Skeletal muscle satellite cell (primary cell): ENCODE results near the gene PNPO. TPM values are rescaled to one million over a fixed set of nuclear protein-coding genes. Genes with fewer than 3 reads are reported as not detected.

Experiments
- H3K27me3 ChIP-seq: 2 replicates; pipeline ENCODE4 v1.7.0; 2013; ENCODE audit warnings: low read length; ENCODE audit not compliant: control insufficient read depth, insufficient read depth
- H3K36me3 ChIP-seq: 2 replicates; pipeline ENCODE4 v1.7.0; 2013; ENCODE audit warnings: mild to moderate bottlenecking, control low read depth, low read length; ENCODE audit not compliant: insufficient read depth
- H3K4me1 ChIP-seq: 2 replicates; pipeline ENCODE4 v1.7.0; 2013; ENCODE audit warnings: low read length; ENCODE audit not compliant: control insufficient read depth, insufficient read depth
- H3K4me2 ChIP-seq: 2 replicates; pipeline ENCODE4 v1.7.0; 2013; ENCODE audit warnings: mild to moderate bottlenecking, low read length
- H3K4me3 ChIP-seq: 2 replicates; pipeline ENCODE4 v1.7.0; 2013; ENCODE audit warnings: low read length
- H3K9ac ChIP-seq: 2 replicates; pipeline ENCODE4 v1.7.0; 2013; ENCODE audit warnings: mild to moderate bottlenecking, low read depth, low read length, moderate library complexity
- H3K9me3 ChIP-seq: replicated peaks from 2 replicates; pipeline ENCODE4 v1.7.0; 2013; ENCODE audit warnings: mild to moderate bottlenecking, control low read depth, low read length
- total RNA-seq: library from RNA; depleted of rRNA; stranded (reverse); fragments of >200 nt; gene quantifications from 2 replicates; pipeline ENCODE4 v1.2.3, GENCODE V29; 2012; rRNA removed

PNPO gene
- total RNA-seq: 41.6 and 44.1 TPM in 2 replicates

DNA sequence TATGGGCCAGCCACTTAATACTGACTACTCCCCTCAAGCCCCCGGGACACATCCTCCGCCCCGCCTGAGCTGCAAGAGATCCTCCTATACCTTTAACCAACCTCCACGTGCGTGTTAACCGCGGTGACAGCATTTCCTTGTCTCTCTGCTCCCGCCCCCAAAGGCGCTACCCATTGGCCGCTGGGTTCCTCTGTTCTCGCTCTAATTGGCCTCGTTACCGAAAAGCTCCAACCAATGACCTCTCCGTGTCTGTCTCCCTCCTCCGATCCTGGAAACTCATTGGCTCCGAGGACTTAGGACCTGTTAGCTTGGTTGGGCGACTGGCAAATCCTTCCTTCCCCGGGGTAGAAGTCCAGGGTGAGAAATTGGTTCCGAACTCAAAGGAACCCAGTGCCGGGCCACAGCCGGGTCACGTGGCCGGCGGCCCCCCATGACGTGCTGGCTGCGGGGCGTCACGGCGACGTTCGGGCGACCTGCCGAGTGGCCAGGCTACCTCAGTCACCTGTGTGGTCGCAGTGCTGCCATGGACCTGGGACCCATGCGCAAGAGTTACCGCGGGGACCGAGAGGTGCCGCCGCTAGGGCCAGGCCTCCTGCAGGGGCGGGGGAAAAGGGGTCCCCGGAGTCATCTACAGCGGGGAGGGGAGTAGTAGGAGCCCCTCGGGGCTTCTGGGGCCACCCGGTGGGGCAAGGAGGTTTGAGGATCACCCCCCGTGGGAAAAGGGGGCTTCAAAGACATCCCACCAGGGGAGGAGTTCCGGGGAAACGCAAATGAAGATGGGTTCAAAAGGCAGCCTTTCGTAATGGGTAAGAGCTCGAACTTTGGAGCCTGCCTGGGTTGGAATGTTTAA, at the start of gene PNPO:
Gene PNPO, plus strand, starts transcription at position 326 of the 850 bp plus-strand sequence. Its CDS starts 105 bp downstream, at position 431.
- Histone ChIP-seq H3K36me3 (peaks cover 10% of the 10 kb centered on the region), H3K9ac (peak within 1 kb of the TSS; percentile 83), H3K4me3 (peak within 1 kb of the TSS; percentile 85), H3K4me2 (peak within 1 kb of the TSS; percentile 98), H3K27me3 (no peaks in the 10 kb centered on the region), H3K9me3 (no peaks in the 10 kb centered on the region), H3K4me1 (peaks cover 12% of the 10 kb centered on the region)

DNA sequence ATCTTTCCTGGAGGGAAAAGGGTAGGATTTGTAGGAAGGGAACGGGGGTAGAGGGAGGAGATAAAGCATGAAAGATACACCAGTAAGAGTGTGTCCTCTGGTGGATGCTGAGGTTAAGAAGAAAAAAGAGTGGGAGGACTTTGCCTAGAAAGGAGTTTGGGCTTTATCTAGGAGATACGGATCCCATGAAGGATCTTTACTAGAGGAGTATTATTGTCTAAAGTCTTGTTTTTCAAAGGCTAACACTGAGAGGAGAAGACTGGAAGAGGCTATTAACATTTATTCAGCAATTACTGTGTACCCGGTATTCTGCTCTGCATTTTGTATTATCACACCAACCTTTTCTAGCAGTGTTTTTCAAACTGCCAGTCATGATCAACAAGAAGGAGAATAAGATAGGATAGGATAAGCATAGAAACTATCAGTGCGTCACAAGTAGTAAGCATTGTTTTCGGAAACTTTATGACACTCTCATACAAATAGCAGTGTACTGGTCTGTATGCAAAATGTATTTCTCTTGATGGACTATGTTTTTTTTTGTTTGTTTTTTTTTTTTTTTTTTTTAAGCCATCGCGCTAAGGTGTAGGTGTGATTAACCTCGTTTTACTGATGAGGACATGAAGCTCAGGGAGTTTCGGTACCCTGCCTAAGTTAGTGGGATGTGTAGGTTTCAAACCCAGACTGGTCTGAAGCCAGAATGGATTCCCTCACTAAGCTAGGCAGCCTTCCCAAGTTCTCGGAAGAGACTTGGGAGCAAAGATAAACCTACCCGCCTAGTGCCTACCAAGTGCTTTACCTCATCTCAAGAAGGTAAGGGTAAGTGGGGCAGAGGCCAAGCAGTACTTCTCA, 46.6 kb upstream of the PNPO start:
- Histone ChIP-seq H3K4me2 (peak overlapping the region; percentile 91), H3K9ac (peak overlapping the region; percentile 95), H3K36me3 (no peaks in the 10 kb centered on the region), H3K4me1 (peaks cover 16% of the 10 kb centered on the region), H3K9me3 (no peaks in the 10 kb centered on the region), H3K4me3 (peak overlapping the region; percentile 77), H3K27me3 (no peaks in the 10 kb centered on the region)

DNA sequence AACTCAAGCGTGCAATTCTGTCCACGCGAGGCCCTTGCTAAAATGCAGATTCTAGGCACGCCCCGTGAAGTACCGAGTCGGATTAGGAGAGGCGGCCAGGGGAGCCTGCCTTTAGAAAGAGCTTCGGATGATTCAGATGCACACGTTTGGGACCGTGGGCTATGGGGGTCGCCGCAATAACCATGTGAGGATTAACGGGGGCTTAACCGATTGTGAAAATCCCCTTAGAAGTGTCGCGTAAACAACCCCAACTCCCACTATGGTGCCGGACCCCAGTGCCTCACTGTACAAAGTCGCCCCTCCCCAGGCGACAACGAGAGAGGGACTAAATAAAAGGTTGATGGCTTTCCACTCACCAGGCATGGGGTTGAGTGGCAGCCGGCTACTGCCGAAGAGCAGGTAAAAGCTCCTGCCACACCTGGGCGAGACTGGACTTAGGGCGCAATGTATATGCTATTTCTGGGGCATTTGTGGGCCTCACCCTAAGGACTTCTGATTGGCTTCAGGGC, 46.0 kb upstream of the PNPO start:
- Histone ChIP-seq H3K4me1 (peaks cover 16% of the 10 kb centered on the region), H3K27me3 (no peaks in the 10 kb centered on the region), H3K9ac (peak overlapping the region; percentile 95), H3K4me3 (peak overlapping the region; percentile 77), H3K9me3 (no peaks in the 10 kb centered on the region), H3K4me2 (peak overlapping the region; percentile 91), H3K36me3 (no peaks in the 10 kb centered on the region)

DNA sequence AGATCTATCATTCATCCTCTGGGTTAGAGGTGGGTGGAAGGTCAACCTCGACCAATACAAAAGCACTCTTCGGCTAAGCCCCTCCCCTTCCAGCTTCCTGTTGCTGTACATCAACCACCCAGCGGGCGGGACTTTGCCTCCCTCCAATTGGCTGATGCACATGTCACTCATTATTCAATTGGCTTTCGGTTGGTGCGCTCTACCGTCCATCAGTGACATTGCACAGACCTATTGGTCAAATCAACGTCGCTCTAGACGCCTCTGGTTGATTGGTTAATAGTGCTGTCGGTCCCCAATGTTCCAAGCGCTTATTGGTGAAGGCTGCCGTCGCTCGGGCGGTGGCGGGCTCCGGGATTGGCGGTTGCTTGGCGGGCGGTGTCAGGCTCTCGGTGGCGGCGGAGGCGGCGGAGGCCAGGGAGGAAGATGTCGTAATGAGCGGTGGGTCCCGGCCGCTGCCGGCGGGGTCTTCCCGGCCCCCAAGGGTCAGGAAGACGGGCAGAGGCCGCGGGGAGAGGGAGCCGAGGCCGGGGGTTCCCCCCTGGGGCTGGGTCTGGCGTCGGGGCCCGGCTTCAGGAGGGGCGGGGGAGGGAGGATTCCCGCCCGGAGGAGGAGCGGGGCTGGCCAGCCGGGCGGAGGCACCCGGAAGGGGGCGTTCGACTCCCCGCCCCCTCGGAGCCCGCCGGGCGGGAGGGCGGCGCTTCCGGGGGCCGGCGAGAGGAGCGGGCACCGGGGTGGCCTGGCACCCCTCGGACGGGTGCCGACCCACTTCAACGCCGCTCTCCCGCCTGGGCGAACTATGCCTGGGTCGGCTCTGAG, 45.3 kb upstream of the PNPO start, which contains the start of gene SP2:
Gene SP2, plus strand, starts transcription at position 381 of the 816 bp plus-strand sequence. Its CDS starts 51 bp downstream, at position 432.
- peaks cover 16% of the 10 kb centered on the region for H3K4me1 ChIP-seq
- H3K27me3 ChIP-seq: no peaks in the 10 kb centered on the region
- H3K9ac ChIP-seq: peak within 1 kb of the TSS; percentile 95
- no peaks in the 10 kb centered on the region for H3K9me3 ChIP-seq
- no peaks in the 10 kb centered on the region for H3K36me3 ChIP-seq
- peak within 1 kb of the TSS; percentile 82 for H3K4me3 ChIP-seq
- H3K4me2 ChIP-seq: peak within 1 kb of the TSS; percentile 95

DNA sequence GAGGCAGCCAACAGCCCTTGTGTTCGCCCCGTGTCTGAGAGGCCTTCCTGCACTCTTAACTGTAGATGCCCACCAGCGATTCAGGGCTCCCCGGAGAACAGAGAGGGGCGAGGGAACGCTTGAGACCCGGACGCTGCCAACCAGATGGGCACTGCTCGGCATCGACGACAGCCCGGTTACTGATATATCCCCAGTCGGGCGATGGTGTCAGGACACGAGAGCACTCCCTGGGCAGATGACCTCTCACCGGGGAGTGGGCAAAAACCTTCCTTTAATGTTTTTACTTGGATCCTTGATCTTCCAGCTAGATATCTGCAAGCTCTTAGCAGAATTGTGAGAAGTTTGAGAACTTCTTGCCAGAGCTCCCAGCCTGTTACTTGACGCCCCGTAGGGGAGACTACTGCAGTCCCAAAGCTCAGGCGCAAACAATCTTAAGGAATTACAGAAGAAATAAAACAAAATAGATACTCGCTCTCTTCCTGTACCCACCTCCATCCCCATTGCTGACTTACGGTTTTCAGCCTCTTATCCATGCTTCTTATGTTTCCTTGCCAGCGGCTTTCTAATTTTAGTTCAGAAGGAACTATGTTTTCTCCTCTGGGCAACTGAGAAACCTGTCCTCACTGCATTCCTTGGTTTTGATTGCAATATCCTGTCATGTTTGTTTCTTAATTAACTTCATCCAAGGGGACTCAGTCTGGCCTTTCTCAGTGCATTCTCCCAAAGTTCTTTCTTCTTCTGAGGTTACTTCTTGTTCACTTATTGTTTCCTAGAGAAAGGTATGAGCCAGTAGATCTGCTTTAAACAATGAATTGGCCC, 44.5 kb upstream of the PNPO start:
- peaks cover 16% of the 10 kb centered on the region for H3K4me1 ChIP-seq
- peak overlapping the region; percentile 95 for H3K9ac ChIP-seq
- H3K4me2 ChIP-seq: peak overlapping the region; percentile 95
- no peaks in the 10 kb centered on the region for H3K36me3 ChIP-seq
- H3K4me3 ChIP-seq: peak overlapping the region; percentile 82
- H3K27me3 ChIP-seq: no peaks in the 10 kb centered on the region
- H3K9me3 ChIP-seq: no peaks in the 10 kb centered on the region

DNA sequence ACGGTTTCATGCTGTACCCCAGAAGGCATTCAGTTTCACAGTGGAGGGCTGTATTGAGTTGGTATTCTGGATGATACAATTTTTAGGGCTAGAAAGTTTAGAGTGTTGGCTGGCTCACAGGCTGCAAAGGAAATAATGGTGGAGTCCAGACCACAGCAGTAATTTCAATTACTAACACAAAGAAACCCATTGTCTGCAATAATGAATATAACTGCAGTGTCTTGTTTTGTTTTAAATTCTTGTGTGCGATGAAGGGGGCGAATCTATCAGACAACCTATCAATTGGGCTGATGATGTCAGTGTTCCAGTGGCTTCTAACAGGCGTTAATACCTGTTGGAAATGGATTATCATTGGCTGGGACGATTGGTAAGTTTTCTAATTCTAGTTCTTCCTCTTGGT, 43.8 kb upstream of the PNPO start:
- Histone ChIP-seq H3K9ac (peak overlapping the region; percentile 95), H3K4me1 (peaks cover 16% of the 10 kb centered on the region), H3K36me3 (no peaks in the 10 kb centered on the region), H3K9me3 (no peaks in the 10 kb centered on the region), H3K4me2 (peak overlapping the region; percentile 95), H3K4me3 (peak overlapping the region; percentile 82), H3K27me3 (no peaks in the 10 kb centered on the region)

DNA sequence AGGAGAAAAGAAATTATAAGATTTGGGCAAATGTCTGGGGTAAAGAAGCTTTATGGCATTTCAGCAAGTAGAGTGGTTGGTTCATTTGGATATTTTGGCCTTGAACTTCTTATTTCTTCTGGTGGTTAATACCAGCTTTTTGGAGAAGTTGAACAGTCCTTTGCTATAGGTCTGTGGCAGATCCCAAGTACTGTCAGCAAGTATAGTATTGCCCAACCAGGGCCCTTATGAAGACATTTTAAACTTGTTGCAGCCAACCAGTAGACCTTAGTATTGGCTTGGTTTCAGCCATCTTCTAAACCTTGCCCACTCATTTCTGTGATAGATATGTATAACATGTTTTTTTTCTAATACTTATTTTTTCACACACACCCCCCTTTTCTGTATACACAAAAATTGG, 43.1 kb upstream of the PNPO start:
- peaks cover 16% of the 10 kb centered on the region for H3K4me1 ChIP-seq
- no peaks in the 10 kb centered on the region for H3K9me3 ChIP-seq
- no peaks in the 10 kb centered on the region for H3K36me3 ChIP-seq
- no peaks in the 10 kb centered on the region for H3K27me3 ChIP-seq
- no peak overlapping the region for H3K4me3 ChIP-seq
- no peak overlapping the region for H3K4me2 ChIP-seq
- H3K9ac ChIP-seq: no peak overlapping the region

DNA sequence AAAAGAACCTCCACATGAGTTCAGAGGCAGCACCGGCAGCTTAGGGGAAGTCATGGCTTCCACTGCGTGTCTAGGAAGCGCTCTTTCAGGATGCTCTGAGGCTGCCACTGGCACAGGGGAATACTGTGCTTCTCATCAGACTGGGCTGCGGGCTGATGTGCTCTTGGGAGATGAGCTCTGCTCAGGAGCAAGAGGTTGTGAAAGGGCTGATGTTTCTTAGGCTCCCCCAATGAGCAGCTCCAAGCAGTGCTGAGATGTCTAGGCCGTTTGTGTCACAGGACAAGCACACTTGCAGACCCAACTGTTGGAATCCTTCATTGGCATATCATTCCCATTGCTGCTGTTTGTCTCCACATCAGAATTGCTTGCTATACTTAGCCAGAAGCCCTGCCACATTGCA, 41.7 kb upstream of the PNPO start:
- Histone ChIP-seq H3K4me1 (peaks cover 14% of the 10 kb centered on the region), H3K9me3 (no peaks in the 10 kb centered on the region), H3K36me3 (no peaks in the 10 kb centered on the region), H3K9ac (no peak overlapping the region), H3K4me2 (no peak overlapping the region), H3K4me3 (no peak overlapping the region), H3K27me3 (no peaks in the 10 kb centered on the region)

DNA sequence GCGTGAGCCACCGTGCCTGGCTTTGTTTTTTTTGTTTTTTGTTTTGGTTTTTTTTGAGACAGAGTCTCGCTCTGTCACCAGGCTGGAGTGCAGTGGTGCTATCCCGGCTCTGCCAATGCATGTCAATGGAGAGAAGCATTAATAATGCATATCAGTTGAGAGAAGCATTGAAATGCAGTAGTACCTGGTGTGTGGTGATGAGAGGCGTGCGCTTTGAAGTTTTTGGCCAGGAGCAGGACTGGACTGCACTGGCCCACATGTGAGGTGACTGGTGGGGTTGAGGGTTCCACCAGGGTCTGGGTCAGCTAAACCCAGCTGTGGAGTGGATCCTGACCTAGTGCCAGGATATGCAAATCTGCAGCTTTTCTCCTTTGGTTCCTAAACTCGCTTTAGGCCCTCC, 39.9 kb upstream of the PNPO start:
- Histone ChIP-seq H3K4me1 (peaks cover 20% of the 10 kb centered on the region), H3K4me2 (no peak overlapping the region), H3K36me3 (no peaks in the 10 kb centered on the region)

DNA sequence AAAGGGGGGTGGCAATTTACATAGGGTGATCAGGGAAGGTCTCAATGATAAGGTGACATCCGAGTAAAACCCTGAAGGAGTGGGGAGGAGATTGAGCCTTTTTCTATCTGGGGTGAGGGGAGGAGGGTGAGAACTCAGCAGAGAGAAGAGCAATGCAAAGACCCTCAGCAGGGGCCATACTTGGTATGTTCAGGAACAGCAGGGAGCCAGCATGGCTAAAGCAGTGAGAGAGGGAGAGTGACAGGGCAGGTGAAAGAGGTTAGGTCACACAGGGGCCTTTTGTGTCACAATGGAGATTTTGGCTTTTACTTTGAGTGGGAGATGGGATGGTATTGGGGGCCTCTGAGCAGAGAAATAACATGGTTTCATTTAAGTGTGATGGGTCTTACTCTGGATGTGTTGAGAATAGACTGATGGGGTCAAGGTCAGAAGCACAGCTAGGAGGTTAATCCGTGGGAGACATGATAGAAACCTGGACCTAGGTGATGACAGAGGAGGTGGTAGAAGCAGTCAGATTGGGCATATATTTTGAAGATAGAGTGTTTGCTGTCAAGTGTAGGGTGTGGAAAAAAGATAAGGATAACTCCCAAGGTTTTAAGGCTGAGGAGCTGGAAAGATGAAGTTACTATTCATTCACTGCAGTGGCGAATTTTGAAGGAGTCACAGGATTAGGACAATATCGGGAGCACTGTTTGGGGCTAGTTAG, 39.2 kb upstream of the PNPO start:
- Histone ChIP-seq H3K9me3 (no peaks in the 10 kb centered on the region), H3K27me3 (no peaks in the 10 kb centered on the region), H3K4me3 (no peak overlapping the region), H3K4me1 (peaks cover 18% of the 10 kb centered on the region), H3K4me2 (no peak overlapping the region), H3K9ac (no peak overlapping the region), H3K36me3 (no peaks in the 10 kb centered on the region)

More for the DNA sequence above, 39.9 kb upstream of the PNPO start:
- no peaks in the 10 kb centered on the region for H3K27me3 ChIP-seq
- H3K4me3 ChIP-seq: no peak overlapping the region
- no peak overlapping the region for H3K9ac ChIP-seq
- H3K9me3 ChIP-seq: no peaks in the 10 kb centered on the region
